HG02763 (cell line): ENCODE data around the gene POMP.

Experiments
- ATAC-seq: cut with Tn5 transposase; IDR thresholded peaks from one replicate; pipeline ENCODE4 v1.9.1; 2021; ENCODE audit warnings: mild to moderate bottlenecking, moderate library complexity; ENCODE audit not compliant: unreplicated experiment

Gene POMP

GRCh38 chr13:28658796-28659620 lies at the start of gene POMP:
Gene POMP, plus strand, starts transcription at chr13:28659130. Its CDS starts 55 bp downstream, at chr13:28659185.
- peak; percentile 89 for ATAC-seq

- no peak for ATAC-seq
Measured at GRCh38 chr13:28609381-28609780, 49.5 kb upstream of the POMP start.

GRCh38 chr13:28609926-28610325 lies 49.0 kb upstream of the POMP start:
- ATAC-seq: no peak

- ATAC-seq: no peak
Measured at GRCh38 chr13:28610996-28611395, 47.9 kb upstream of the POMP start.

- no peak for ATAC-seq
Measured at GRCh38 chr13:28611654-28612131, 47.2 kb upstream of the POMP start.

GRCh38 chr13:28613562-28613961 lies 45.4 kb upstream of the POMP start:
- no peak for ATAC-seq

- no peak for ATAC-seq
Measured at GRCh38 chr13:28615916-28616446, 42.9 kb upstream of the POMP start.

GRCh38 chr13:28618230-28618994 lies 40.5 kb upstream of the POMP start:
- ATAC-seq: no peak

GRCh38 chr13:28620011-28620830 lies 38.7 kb upstream of the POMP start:
- no peak for ATAC-seq

GRCh38 chr13:28621449-28621848 lies 37.5 kb upstream of the POMP start:
- ATAC-seq: no peak

- no peak for ATAC-seq
Measured at GRCh38 chr13:28622286-28622685, 36.6 kb upstream of the POMP start.

- no peak for ATAC-seq
Measured at GRCh38 chr13:28623782-28624706, 34.9 kb upstream of the POMP start.

- no peak for ATAC-seq
Measured at GRCh38 chr13:28624707-28625432, 34.1 kb upstream of the POMP start.

- no peak for ATAC-seq
Measured at GRCh38 chr13:28626266-28626665, 32.7 kb upstream of the POMP start.

GRCh38 chr13:28628241-28628640 lies 30.7 kb upstream of the POMP start:
- no peak for ATAC-seq

GRCh38 chr13:28630869-28631268 lies 28.1 kb upstream of the POMP start:
- ATAC-seq: no peak

GRCh38 chr13:28631801-28632200 lies 27.1 kb upstream of the POMP start:
- no peak for ATAC-seq

GRCh38 chr13:28636069-28636468 lies 22.9 kb upstream of the POMP start:
- no peak for ATAC-seq

GRCh38 chr13:28636677-28637317 lies 22.1 kb upstream of the POMP start:
- ATAC-seq: peak; percentile 51
